Measurements from ENCODE around the gene MFSD11. TPM values are rescaled to one million over a fixed set of nuclear protein-coding genes. Genes with fewer than 3 reads are reported as not detected.
"Not testable (repeated sequence)": the region's sequence is repeated elsewhere in the genome, so short reads cannot be mapped to it uniquely, and the experiment has no call there.

The MFSD11 gene
- polyA plus RNA-seq, 2 of the 4 experiments (the other 2 are of a cell fraction) = 17.5 to 26.0 TPM

GRCh38 chr17:76806767-76807166 is 68.8 kb downstream of the MFSD11 start:
- FAIRE-seq; H3K9me3 ChIP-seq; ATAC-seq; POLR2A ChIA-PET; H3K4me3 ChIP-seq; DNase-seq (ENCODE audit: low read depth in 1 of 2, low spot score in 1 of 2); H3K4me1 ChIP-seq; H3K4me2 ChIP-seq; H3K27ac ChIP-seq: not testable (repeated sequence)
- TF ChIP-seq MAFK (IDR thresholded peaks at IDR 0.05; ENCODE audit: partially characterized antibody) = peak; percentile 34
- CTCF ChIA-PET = interaction anchor here (0.6 to 3.6 kb wide), 10 partner anchors 10 to 282 kb away, joined by 3 to 21 read pairs (median 4); partner anchors contain the start of gene MGAT5B
- WGBS (ENCODE audit: missing lambda C conversion rate) = 70% methylated on average over 4 of the region's 4 CpGs

- CTCF ChIA-PET = interaction anchor here (0.7 to 3.6 kb wide), 5 partner anchors 8 to 258 kb away, joined by 5 to 21 read pairs (median 12); partner anchors contain the start of gene MGAT5B
- no peak for FAIRE-seq
- TF ChIP-seq PBX3 (IDR thresholded peaks at IDR 0.05) (no peak), NR3C1 (IDR thresholded peaks at IDR 0.05) (no peak), REST (IDR thresholded peaks at IDR 0.05) (no peak), HMGXB4 (CRISPR knock-in tag; IDR thresholded peaks at IDR 0.05; ENCODE audit: borderline replicate concordance) (no peak), FOXS1 (CRISPR knock-in tag; IDR thresholded peaks at IDR 0.05) (no peak), FOSL2 (IDR thresholded peaks at IDR 0.05) (no peak), FOSL2 (CRISPR knock-in tag; IDR thresholded peaks at IDR 0.05) (no peak)
- H3K4me1 ChIP-seq = peaks cover 8% of the 10 kb centered on the region; the same call in 2 of the 3 replicates
- POLR2A ChIA-PET = no interaction called here
- WGBS (ENCODE audit: missing lambda C conversion rate) = 86% methylated on average over 4 of the region's 4 CpGs
- no peak overlapping the region for H3K27ac ChIP-seq
- H3K9me3 ChIP-seq = 0 out of 3 replicates have a peak, but pooled peaks cover 3% of the 10 kb centered on the region
- DNase-seq (ENCODE audit: low read depth in 1 of 2, low spot score in 1 of 2) = no peak
- no peak overlapping the region for H3K4me3 ChIP-seq
- no peak overlapping the region for H3K4me2 ChIP-seq
- ATAC-seq = no peak
Measured at GRCh38 chr17:76808326-76808725, 70.4 kb downstream of the MFSD11 start.

- TF ChIP-seq RFX5 (IDR thresholded peaks at IDR 0.05) (no peak), JUN (IDR thresholded peaks at IDR 0.05) (no peak), BHLHE40 (IDR thresholded peaks at IDR 0.05; ENCODE audit: low read depth, low read length) (no peak), ZSCAN20 (CRISPR knock-in tag; IDR thresholded peaks at IDR 0.05) (no peak), E2F6 (IDR thresholded peaks at IDR 0.05; ENCODE audit: borderline replicate concordance, low read depth) (no peak), SREBF2 (IDR thresholded peaks at IDR 0.05) (no peak)
- 0 out of 3 replicates have a peak, but pooled peaks cover 3% of the 10 kb centered on the region for H3K9me3 ChIP-seq
- no peak overlapping the region for H3K27ac ChIP-seq
- DNase-seq (ENCODE audit: low read depth in 1 of 2, low spot score in 1 of 2) = no peak
- 91% methylated on average over 4 of the region's 4 CpGs for WGBS (ENCODE audit: missing lambda C conversion rate)
- POLR2A ChIA-PET = no interaction called here
- no peak overlapping the region for H3K4me3 ChIP-seq
- no peak; a peak in 1 of 6 replicates for ATAC-seq
- no peak overlapping the region for H3K4me2 ChIP-seq
- CTCF ChIA-PET = interaction anchor here (0.6 to 3.7 kb wide), 7 partner anchors 11 to 256 kb away, joined by 3 to 17 read pairs (median 4); partner anchors contain the start of gene MGAT5B
- H3K4me1 ChIP-seq = no peaks in the 10 kb centered on the region
- FAIRE-seq = no peak
Measured at GRCh38 chr17:76810956-76811355, 73.0 kb downstream of the MFSD11 start.
